HK-2 (cell line): Measurements from ENCODE around the gene SPESP1.

Source experiments
- DNase-seq: peaks from one replicate; pipeline ENCODE4 v3.0.0-alpha.2; 2018; ENCODE audit not compliant: unreplicated experiment

Gene SPESP1

GRCh38 chr15:68930268-68931022 lies at the start of gene SPESP1:
TSS of gene SPESP1 (plus strand) at chr15:68930525. CDS start at chr15:68930654, 129 bp downstream.
- no peak for DNase-seq

- no peak for DNase-seq
These were observed 45.3 kb upstream of the SPESP1 start for GRCh38 chr15:68885070-68885469.

- DNase-seq, result no peak
These were observed 43.2 kb upstream of the SPESP1 start for GRCh38 chr15:68887120-68887519.

GRCh38 chr15:68887819-68888218 lies 42.5 kb upstream of the SPESP1 start:
- no peak for DNase-seq

GRCh38 chr15:68888419-68888818 lies 41.9 kb upstream of the SPESP1 start:
- DNase-seq, result no peak

- no peak for DNase-seq
These were observed 36.1 kb upstream of the SPESP1 start for GRCh38 chr15:68894208-68894607.

- DNase-seq, result no peak
These were observed 34.1 kb upstream of the SPESP1 start for GRCh38 chr15:68896178-68896577.

- DNase-seq, result no peak
These were observed 33.3 kb upstream of the SPESP1 start for GRCh38 chr15:68897016-68897415.

- DNase-seq, result no peak
These were observed 30.3 kb upstream of the SPESP1 start for GRCh38 chr15:68900027-68900426.

GRCh38 chr15:68907396-68907923 lies 22.9 kb upstream of the SPESP1 start:
- DNase-seq, result no peak

GRCh38 chr15:68909601-68910100 lies 20.7 kb upstream of the SPESP1 start:
- no peak for DNase-seq

GRCh38 chr15:68910341-68910740 lies 20.0 kb upstream of the SPESP1 start:
- DNase-seq, result no peak

GRCh38 chr15:68910816-68911215 lies 19.5 kb upstream of the SPESP1 start:
- no peak for DNase-seq

- no peak for DNase-seq
These were observed 8.4 kb upstream of the SPESP1 start for GRCh38 chr15:68921926-68922325.

GRCh38 chr15:68924866-68925560 lies 5.3 kb upstream of the SPESP1 start:
- DNase-seq, result peak; percentile 34

- no peak for DNase-seq
These were observed 2.7 kb downstream of the SPESP1 start for GRCh38 chr15:68933001-68933400.

GRCh38 chr15:68934341-68934740 lies 4.0 kb downstream of the SPESP1 start:
- no peak for DNase-seq

- no peak for DNase-seq
These were observed 5.1 kb downstream of the SPESP1 start for GRCh38 chr15:68935400-68935937.

GRCh38 chr15:68939501-68939900 lies 9.2 kb downstream of the SPESP1 start:
- no peak for DNase-seq

GRCh38 chr15:68951813-68952212 lies 21.5 kb downstream of the SPESP1 start:
- DNase-seq, result no peak

GRCh38 chr15:68957696-68958095 lies 27.4 kb downstream of the SPESP1 start:
- no peak for DNase-seq

GRCh38 chr15:68958597-68958996 lies 28.3 kb downstream of the SPESP1 start:
- no peak for DNase-seq

- DNase-seq, result no peak
These were observed 32.1 kb downstream of the SPESP1 start for GRCh38 chr15:68962465-68962864.
